Measurements from ENCODE around the gene PTPRCAP.

PTPRCAP gene

GRCh38 chr11:67407688-67408163 is 29.8 kb downstream of the PTPRCAP start:
- Histone ChIP-seq H4K8ac (ENCODE audit: low read depth, low read length) (no peak overlapping the region), H3K4me1 (ENCODE audit: control insufficient read depth, low read depth, low read length) (no peaks in the 10 kb centered on the region), H3K27ac (ENCODE audit: low read depth, low read length) (no peak overlapping the region), H3K36me3 (ENCODE audit: control insufficient read depth, insufficient read depth, low read length) (no peaks in the 10 kb centered on the region), H3K4ac (ENCODE audit: low read depth, low read length) (no peak overlapping the region), H2BK15ac (replicated peaks; ENCODE audit: low read depth) (no peak overlapping the region), H3K23ac (ENCODE audit: low read length) (no peak overlapping the region), H2BK5ac (ENCODE audit: low read length) (no peak overlapping the region), H3K4me2 (ENCODE audit: low read length) (no peak overlapping the region), H3K79me2 (ENCODE audit: control insufficient read depth, insufficient read depth, low read length) (no peaks in the 10 kb centered on the region), H3K56ac (ENCODE audit: low read length) (no peak overlapping the region), H3K18ac (ENCODE audit: low read length) (no peak overlapping the region), H2AK5ac (ENCODE audit: low read length) (no peak overlapping the region), H4K5ac (ENCODE audit: low read length) (no peak overlapping the region), H3K9ac (ENCODE audit: low read length) (no peak overlapping the region), H3K4me3 (ENCODE audit: low read length) (no peak overlapping the region), H2BK120ac (ENCODE audit: low read depth, low read length) (no peak overlapping the region), H3K79me1 (ENCODE audit: low read length) (no peaks in the 10 kb centered on the region), H3K27me3 (ENCODE audit: insufficient read depth, low read length, poor library complexity) (no peaks in the 10 kb centered on the region)
- WGBS (ENCODE audit: extremely low coverage, insufficient coverage, low lambda C conversion rate), result no CpG with 5 or more reads among the region's 12 CpGs
- DNase-seq, result no peak

- no peak overlapping the region for H2AK5ac ChIP-seq (ENCODE audit: low read length)
- WGBS (ENCODE audit: extremely low coverage, insufficient coverage, low lambda C conversion rate), result no CpG with 5 or more reads among the region's 12 CpGs
- H3K4ac ChIP-seq (ENCODE audit: low read depth, low read length), result no peak overlapping the region
- no peak overlapping the region for H3K18ac ChIP-seq (ENCODE audit: low read length)
- no peaks in the 10 kb centered on the region for H3K27me3 ChIP-seq (ENCODE audit: insufficient read depth, low read length, poor library complexity)
- H4K8ac ChIP-seq (ENCODE audit: low read depth, low read length), result no peak overlapping the region
- no peak overlapping the region for H3K56ac ChIP-seq (ENCODE audit: low read length)
- no peak overlapping the region for H4K5ac ChIP-seq (ENCODE audit: low read length)
- no peak overlapping the region for H2BK5ac ChIP-seq (ENCODE audit: low read length)
- H3K27ac ChIP-seq (ENCODE audit: low read depth, low read length), result no peak overlapping the region
- H3K36me3 ChIP-seq (ENCODE audit: control insufficient read depth, insufficient read depth, low read length), result no peaks in the 10 kb centered on the region
- H3K79me1 ChIP-seq (ENCODE audit: low read length), result no peaks in the 10 kb centered on the region
- DNase-seq, result no peak
- H3K23ac ChIP-seq (ENCODE audit: low read length), result no peak overlapping the region
- no peak overlapping the region for H2BK15ac ChIP-seq (replicated peaks; ENCODE audit: low read depth)
- no peak overlapping the region for H3K4me3 ChIP-seq (ENCODE audit: low read length)
- no peak overlapping the region for H3K4me2 ChIP-seq (ENCODE audit: low read length)
- H3K9ac ChIP-seq (ENCODE audit: low read length), result no peak overlapping the region
- H2BK120ac ChIP-seq (ENCODE audit: low read depth, low read length), result no peak overlapping the region
- H3K79me2 ChIP-seq (ENCODE audit: control insufficient read depth, insufficient read depth, low read length), result no peaks in the 10 kb centered on the region
- H3K4me1 ChIP-seq (ENCODE audit: control insufficient read depth, low read depth, low read length), result no peaks in the 10 kb centered on the region
Measured at GRCh38 chr11:67406969-67407687, 30.4 kb downstream of the PTPRCAP start.

- H3K27me3 ChIP-seq (ENCODE audit: insufficient read depth, low read length, poor library complexity), result no peaks in the 10 kb centered on the region
- no peak overlapping the region for H2BK5ac ChIP-seq (ENCODE audit: low read length)
- H2BK15ac ChIP-seq (replicated peaks; ENCODE audit: low read depth), result no peak overlapping the region
- no peak overlapping the region for H3K4me2 ChIP-seq (ENCODE audit: low read length)
- no peak overlapping the region for H3K9ac ChIP-seq (ENCODE audit: low read length)
- WGBS (ENCODE audit: extremely low coverage, insufficient coverage, low lambda C conversion rate), result no CpG with 5 or more reads among the region's 18 CpGs
- H3K18ac ChIP-seq (ENCODE audit: low read length), result no peak overlapping the region
- no peak for DNase-seq
- H3K27ac ChIP-seq (ENCODE audit: low read depth, low read length), result no peak overlapping the region
- H3K23ac ChIP-seq (ENCODE audit: low read length), result no peak overlapping the region
- H3K4me3 ChIP-seq (ENCODE audit: low read length), result no peak overlapping the region
- no peaks in the 10 kb centered on the region for H3K79me1 ChIP-seq (ENCODE audit: low read length)
- no peak overlapping the region for H4K5ac ChIP-seq (ENCODE audit: low read length)
- no peak overlapping the region for H4K8ac ChIP-seq (ENCODE audit: low read depth, low read length)
- no peak overlapping the region for H2AK5ac ChIP-seq (ENCODE audit: low read length)
- no peaks in the 10 kb centered on the region for H3K79me2 ChIP-seq (ENCODE audit: control insufficient read depth, insufficient read depth, low read length)
- H2BK120ac ChIP-seq (ENCODE audit: low read depth, low read length), result no peak overlapping the region
- no peaks in the 10 kb centered on the region for H3K36me3 ChIP-seq (ENCODE audit: control insufficient read depth, insufficient read depth, low read length)
- H3K56ac ChIP-seq (ENCODE audit: low read length), result no peak overlapping the region
- no peak overlapping the region for H3K4ac ChIP-seq (ENCODE audit: low read depth, low read length)
- no peaks in the 10 kb centered on the region for H3K4me1 ChIP-seq (ENCODE audit: control insufficient read depth, low read depth, low read length)
Measured at GRCh38 chr11:67406420-67406968, 31.0 kb downstream of the PTPRCAP start.

- H3K27me3 ChIP-seq (ENCODE audit: insufficient read depth, low read length, poor library complexity), result no peaks in the 10 kb centered on the region
- no peak overlapping the region for H3K23ac ChIP-seq (ENCODE audit: low read length)
- H3K4me2 ChIP-seq (ENCODE audit: low read length), result no peak overlapping the region
- peaks cover 2% of the 10 kb centered on the region for H3K79me1 ChIP-seq (ENCODE audit: low read length)
- peaks cover 6% of the 10 kb centered on the region for H3K79me2 ChIP-seq (ENCODE audit: control insufficient read depth, insufficient read depth, low read length)
- H2AK5ac ChIP-seq (ENCODE audit: low read length), result no peak overlapping the region
- no peak overlapping the region for H3K4ac ChIP-seq (ENCODE audit: low read depth, low read length)
- H4K5ac ChIP-seq (ENCODE audit: low read length), result no peak overlapping the region
- H3K27ac ChIP-seq (ENCODE audit: low read depth, low read length), result no peak overlapping the region
- DNase-seq, result no peak
- H3K18ac ChIP-seq (ENCODE audit: low read length), result no peak overlapping the region
- H2BK5ac ChIP-seq (ENCODE audit: low read length), result no peak overlapping the region
- peaks cover under 1% of the 10 kb centered on the region for H3K4me1 ChIP-seq (ENCODE audit: control insufficient read depth, low read depth, low read length)
- no peak overlapping the region for H2BK120ac ChIP-seq (ENCODE audit: low read depth, low read length)
- WGBS (ENCODE audit: extremely low coverage, insufficient coverage, low lambda C conversion rate), result no CpG with 5 or more reads among the region's 9 CpGs
- no peak overlapping the region for H4K8ac ChIP-seq (ENCODE audit: low read depth, low read length)
- no peak overlapping the region for H3K4me3 ChIP-seq (ENCODE audit: low read length)
- H3K56ac ChIP-seq (ENCODE audit: low read length), result no peak overlapping the region
- H3K9ac ChIP-seq (ENCODE audit: low read length), result no peak overlapping the region
- no peaks in the 10 kb centered on the region for H3K36me3 ChIP-seq (ENCODE audit: control insufficient read depth, insufficient read depth, low read length)
- no peak overlapping the region for H2BK15ac ChIP-seq (replicated peaks; ENCODE audit: low read depth)
Measured at GRCh38 chr11:67405688-67406339, 31.7 kb downstream of the PTPRCAP start.

- H3K4ac ChIP-seq (ENCODE audit: low read depth, low read length), result no peak overlapping the region
- WGBS (ENCODE audit: extremely low coverage, insufficient coverage, low lambda C conversion rate), result no CpG with 5 or more reads among the region's 6 CpGs
Measured at GRCh38 chr11:67405196-67405567, 32.3 kb downstream of the PTPRCAP start.

More at GRCh38 chr11:67405196-67405567, 32.3 kb downstream of the PTPRCAP start:
- peaks cover 12% of the 10 kb centered on the region for H3K79me2 ChIP-seq (ENCODE audit: control insufficient read depth, insufficient read depth, low read length)
- peaks cover 8% of the 10 kb centered on the region for H3K79me1 ChIP-seq (ENCODE audit: low read length)
- H3K4me1 ChIP-seq (ENCODE audit: control insufficient read depth, low read depth, low read length), result peaks cover 4% of the 10 kb centered on the region
- no peak overlapping the region for H2AK5ac ChIP-seq (ENCODE audit: low read length)
- no peak overlapping the region for H3K23ac ChIP-seq (ENCODE audit: low read length)
- no peaks in the 10 kb centered on the region for H3K36me3 ChIP-seq (ENCODE audit: control insufficient read depth, insufficient read depth, low read length)
- H4K8ac ChIP-seq (ENCODE audit: low read depth, low read length), result no peak overlapping the region
- H3K27me3 ChIP-seq (ENCODE audit: insufficient read depth, low read length, poor library complexity), result no peaks in the 10 kb centered on the region
- H4K5ac ChIP-seq (ENCODE audit: low read length), result no peak overlapping the region
- H3K4me2 ChIP-seq (ENCODE audit: low read length), result no peak overlapping the region
- H2BK15ac ChIP-seq (replicated peaks; ENCODE audit: low read depth), result no peak overlapping the region
- no peak overlapping the region for H3K56ac ChIP-seq (ENCODE audit: low read length)
- no peak overlapping the region for H3K27ac ChIP-seq (ENCODE audit: low read depth, low read length)
- H2BK120ac ChIP-seq (ENCODE audit: low read depth, low read length), result no peak overlapping the region
- H2BK5ac ChIP-seq (ENCODE audit: low read length), result no peak overlapping the region
- no peak for DNase-seq
- H3K18ac ChIP-seq (ENCODE audit: low read length), result no peak overlapping the region
- H3K4me3 ChIP-seq (ENCODE audit: low read length), result no peak overlapping the region
- no peak overlapping the region for H3K9ac ChIP-seq (ENCODE audit: low read length)
